GM12878 (cell line): Measurements from ENCODE around the gene TMUB1. TPM values are rescaled to one million over a fixed set of nuclear protein-coding genes. Genes with fewer than 3 reads are reported as not detected.
A peak's percentile ranks its signal among the peaks of the same experiment; 100 is the strongest.

Experiments
- ATF7 ChIP-seq: fragments of 450-650 bp; IDR thresholded peaks from 2 replicates; pipeline ENCODE4 v1.6.1; 2016; ENCODE audit warnings: low read depth, mild to moderate bottlenecking
- BCL11A ChIP-seq: IDR thresholded peaks from 2 replicates; pipeline ENCODE4 v1.6.1; 2011; ENCODE audit warnings: low read depth, low read length
- BRCA1 ChIP-seq: IDR thresholded peaks from 2 replicates; pipeline ENCODE4 v1.6.1; 2011; ENCODE audit warnings: low read depth, low read length, improper control_type of control experiment
- CHD2 ChIP-seq: IDR thresholded peaks from 2 replicates; pipeline ENCODE4 v1.6.1; 2011; ENCODE audit warnings: low read depth, low read length, improper control_type of control experiment, borderline replicate concordance
- CREB1 ChIP-seq: IDR thresholded peaks from 2 replicates; pipeline ENCODE4 v1.6.1; 2012; ENCODE audit warnings: low read depth, mild to moderate bottlenecking, inconsistent platforms
- EED ChIP-seq: sonication (generic); IDR thresholded peaks from 2 replicates; pipeline ENCODE4 v1.6.1; 2016; ENCODE audit warnings: antibody characterized with exemption, low read depth
- EGR1 ChIP-seq, 2 experiments: IDR thresholded peaks; 1 replicate in 1 of 2; 2 replicates in 1 of 2; pipeline ENCODE4 v1.6.1; 2011 to 2012; ENCODE audit warnings: low read depth in 2 of 2, low read length in 2 of 2, borderline replicate concordance in 1 of 2, mild to moderate bottlenecking in 1 of 2, moderate library complexity in 1 of 2
- ETV6 ChIP-seq, 2 experiments: fragments of 450-650 bp in 1 of 2; IDR thresholded peaks in 1 of 2; conservative IDR thresholded peaks in 1 of 2; 2 replicates each; pipeline ENCODE4 v1.6.1; 2014; ENCODE audit warnings: antibody characterized with exemption in 1 of 2, borderline replicate concordance in 1 of 2, low read depth in 1 of 2, mild to moderate bottlenecking in 1 of 2, moderate library complexity in 1 of 2
- EZH2 ChIP-seq: IDR thresholded peaks from 2 replicates; pipeline ENCODE4 v1.6.1; 2012; ENCODE audit warnings: low read depth, mild to moderate bottlenecking, control low read depth, inconsistent platforms, low read length, borderline replicate concordance; ENCODE audit not compliant: control insufficient read depth
- FOXM1 ChIP-seq: IDR thresholded peaks from 2 replicates; pipeline ENCODE4 v1.6.1; 2012; ENCODE audit warnings: low read depth, mild to moderate bottlenecking, inconsistent platforms, low read length, moderate library complexity
- JUND ChIP-seq: IDR thresholded peaks from 2 replicates; pipeline ENCODE4 v1.6.1; 2012; ENCODE audit warnings: low read depth, mild to moderate bottlenecking, low read length, improper control_type of control experiment, moderate library complexity
- LARP7 ChIP-seq: fragments of 450-650 bp; IDR thresholded peaks from 2 replicates; pipeline ENCODE4 v1.6.1; 2017; ENCODE audit warnings: mild to moderate bottlenecking
- MAX ChIP-seq: IDR thresholded peaks from 2 replicates; pipeline ENCODE4 v1.6.1; 2012; ENCODE audit warnings: low read depth, low read length, improper control_type of control experiment
- NFYA ChIP-seq: IDR thresholded peaks from 2 replicates; pipeline ENCODE4 v1.6.1; 2011; ENCODE audit warnings: low read depth, mild to moderate bottlenecking, low read length, improper control_type of control experiment, borderline replicate concordance
- NFYB ChIP-seq: IDR thresholded peaks from 2 replicates; pipeline ENCODE4 v1.6.1; 2011; ENCODE audit warnings: low read depth, mild to moderate bottlenecking, low read length, improper control_type of control experiment, moderate library complexity; ENCODE audit not compliant: insufficient read depth
- NR2F1 ChIP-seq: fragments of 450-650 bp; conservative IDR thresholded peaks from 2 replicates; pipeline ENCODE4 v1.6.1; 2017; ENCODE audit warnings: mild to moderate bottlenecking
- PAX8 ChIP-seq: fragments of 450-650 bp; IDR thresholded peaks from 2 replicates; pipeline ENCODE4 v1.6.1; 2017; ENCODE audit warnings: mild to moderate bottlenecking, moderate library complexity
- PML ChIP-seq: IDR thresholded peaks from 2 replicates; pipeline ENCODE4 v1.6.1; 2012; ENCODE audit warnings: low read length, inconsistent platforms
- POLR2A ChIP-seq: IDR thresholded peaks from 2 replicates; pipeline ENCODE4 v1.6.1; 2011; ENCODE audit warnings: low read depth, mild to moderate bottlenecking, low read length
- POU2F2 ChIP-seq: IDR thresholded peaks from 3 replicates; pipeline ENCODE4 v1.6.1; 2011; ENCODE audit warnings: low read depth, mild to moderate bottlenecking, low read length, borderline replicate concordance
- RAD21 ChIP-seq: IDR thresholded peaks from 2 replicates; pipeline ENCODE4 v1.6.1; 2011; ENCODE audit warnings: mild to moderate bottlenecking, low read depth, low read length, moderate library complexity; ENCODE audit not compliant: insufficient read depth
- RB1 ChIP-seq: fragments of 450-650 bp; formaldehyde crosslinking; IDR thresholded peaks from 2 replicates; pipeline ENCODE4 v1.6.1; 2017; ENCODE audit warnings: mild to moderate bottlenecking, borderline replicate concordance
- RBBP5 ChIP-seq: fragments of 200-600 bp; sonication (generic); conservative IDR thresholded peaks from 2 replicates; pipeline ENCODE4 v1.6.1; 2016
- RUNX3 ChIP-seq: IDR thresholded peaks from 2 replicates; pipeline ENCODE4 v1.6.1; 2012; ENCODE audit warnings: low read length, inconsistent platforms
- SMC3 ChIP-seq: IDR thresholded peaks from 2 replicates; pipeline ENCODE4 v1.6.1; 2011; ENCODE audit warnings: low read length, improper control_type of control experiment, borderline replicate concordance
- TCF7 ChIP-seq: IDR thresholded peaks from 2 replicates; pipeline ENCODE4 v1.6.1; 2014; ENCODE audit warnings: antibody characterized with exemption, borderline replicate concordance
- USF1 ChIP-seq: IDR thresholded peaks from 2 replicates; pipeline ENCODE4 v1.6.1; 2011; ENCODE audit warnings: borderline replicate concordance, low read depth, mild to moderate bottlenecking, moderate library complexity, mixed read lengths, low read length; ENCODE audit not compliant: insufficient read depth; ENCODE audit errors: extremely low read length
- YBX1 ChIP-seq: fragments of 450-650 bp; IDR thresholded peaks from 2 replicates; pipeline ENCODE4 v1.6.1; 2016; ENCODE audit warnings: antibody characterized with exemption
- ZZZ3 ChIP-seq: IDR thresholded peaks from 2 replicates; pipeline ENCODE4 v1.6.1; 2011; ENCODE audit warnings: low read depth; ENCODE audit not compliant: control insufficient read depth, insufficient read length
- polyA plus RNA-seq, 11 experiments: library from polyadenylated mRNA; depleted of rRNA in 4 of 11; unstranded in 6 of 11; stranded (reverse) in 5 of 11; fragments of >200 nt; fragmentation: Nextera tagmentation in 4 of 11; fragmentation: Illumina TruSeq in 1 of 11; extraction: Ambion mirVana in 4 of 11; extraction: Trizol in 1 of 11; gene quantifications; 1 replicate in 1 of 11; 2 replicates in 10 of 11; pipeline versions ENCODE4 v1.2.1 to v1.2.3, GENCODE V29; 2011 to 2016; ENCODE audit warnings: inconsistent platforms in 2 of 11, missing spikeins in 2 of 11, low read depth in 1 of 11
- total RNA-seq, 4 experiments: library from RNA; depleted of rRNA in 3 of 4; stranded (reverse); fragments of >200 nt in 3 of 4; fragmentation: Illumina TruSeq in 1 of 4; extraction: Trizol in 1 of 4; gene quantifications; 2 replicates each; pipeline versions ENCODE4 v1.2.1 to v1.2.3, GENCODE V29; 2013 to 2021
- TF ChIP-seq, protein P1 (sequence below): fragments of 450-650 bp; IDR thresholded peaks from 2 replicates; pipeline ENCODE4 v1.6.1; 2017; ENCODE audit warnings: low read depth, mild to moderate bottlenecking, moderate library complexity

TMUB1 gene
- total and polyA plus RNA-seq, 10 of the 15 experiments (the other 5 are each of a cell fraction or from before 2014, with no cell fraction given) = 0.27 to 79.5 (median 41.3) TPM; not detected in 1

GRCh38 chr7:151080522-151081169, 2.6 kb downstream of the TMUB1 start, which contains the start of gene FASTK (continued):
- 0 out of 2 replicates have a peak, but pooled peaks have one; percentile 35 for TF ChIP-seq JUND
- no peak for TF ChIP-seq ATF7
- no peak for TF ChIP-seq RUNX3
- TF ChIP-seq, protein P1, sequence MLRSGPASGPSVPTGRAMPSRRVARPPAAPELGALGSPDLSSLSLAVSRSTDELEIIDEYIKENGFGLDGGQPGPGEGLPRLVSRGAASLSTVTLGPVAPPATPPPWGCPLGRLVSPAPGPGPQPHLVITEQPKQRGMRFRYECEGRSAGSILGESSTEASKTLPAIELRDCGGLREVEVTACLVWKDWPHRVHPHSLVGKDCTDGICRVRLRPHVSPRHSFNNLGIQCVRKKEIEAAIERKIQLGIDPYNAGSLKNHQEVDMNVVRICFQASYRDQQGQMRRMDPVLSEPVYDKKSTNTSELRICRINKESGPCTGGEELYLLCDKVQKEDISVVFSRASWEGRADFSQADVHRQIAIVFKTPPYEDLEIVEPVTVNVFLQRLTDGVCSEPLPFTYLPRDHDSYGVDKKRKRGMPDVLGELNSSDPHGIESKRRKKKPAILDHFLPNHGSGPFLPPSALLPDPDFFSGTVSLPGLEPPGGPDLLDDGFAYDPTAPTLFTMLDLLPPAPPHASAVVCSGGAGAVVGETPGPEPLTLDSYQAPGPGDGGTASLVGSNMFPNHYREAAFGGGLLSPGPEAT = peak; percentile 86
- peak; percentile 66; the same call in 1 of the 3 replicates for TF ChIP-seq POU2F2
- no peak for TF ChIP-seq BCL11A
- TF ChIP-seq RB1 = peak; percentile 89; the same call in 1 of the 2 replicates
- TF ChIP-seq BRCA1 = no peak
- no peak; the same call in 1 of the 2 replicates for TF ChIP-seq MAX
- peak; percentile 91 for TF ChIP-seq POLR2A
- TF ChIP-seq CREB1 = no peak
- no peak for TF ChIP-seq ETV6 (conservative IDR thresholded peaks at IDR 0.05 in 1 of 2, IDR thresholded peaks at IDR 0.05 in 1 of 2; ENCODE audit: borderline replicate concordance in 1 of 2, low read depth in 1 of 2)
- no peak for TF ChIP-seq EZH2
- TF ChIP-seq NFYB = peak; percentile 56; the same call in 1 of the 2 replicates
- TF ChIP-seq ZZZ3 = no peak
- no peak for TF ChIP-seq SMC3
- 0 out of 2 replicates have a peak, but pooled peaks have one; percentile 31 for TF ChIP-seq NR2F1
- no peak for TF ChIP-seq EED
- peak; percentile 69 for TF ChIP-seq CHD2
- no peak for TF ChIP-seq NFYA
- TF ChIP-seq RBBP5 = no peak
- TF ChIP-seq USF1 = no peak
- no peak for TF ChIP-seq PML
- TF ChIP-seq FOXM1 = no peak
- no peak for TF ChIP-seq TCF7
- peak; percentile 58; the same call in 1 of the 2 replicates for TF ChIP-seq LARP7
- no peak for TF ChIP-seq RAD21
- peak in 1 of 2 experiments; percentile 28; a peak in 1 of 3 replicates for TF ChIP-seq EGR1 (IDR thresholded peaks at IDR 0.05; ENCODE audit: borderline replicate concordance in 1 of 2, low read depth in 2 of 2, low read length in 2 of 2)
- no peak for TF ChIP-seq PAX8
- no peak for TF ChIP-seq YBX1
